LNCaP clone FGC (cell line): ENCODE measurements around the gene PNMA6F.

ENCODE experiments used
- DNase-seq: peaks from one replicate; pipeline ENCODE4 v3.0.0-alpha.2; 2011; ENCODE audit warnings: low read depth
- H3K4me3 ChIP-seq: 2 replicates; pipeline ENCODE4 v1.5.1; 2011; ENCODE audit warnings: mild to moderate bottlenecking, low read depth, low read length, control low read depth
- TF ChIP-seq, protein P1 (sequence below): IDR thresholded peaks from 2 replicates; pipeline ENCODE4 v1.5.1; 2012; ENCODE audit warnings: mild to moderate bottlenecking; ENCODE audit not compliant: control insufficient read depth, insufficient read depth; ENCODE audit errors: extremely low read depth

The PNMA6F gene

GRCh38 chrX:153310901-153311300 is 10.7 kb downstream of the PNMA6F start:
- no peak overlapping the region for H3K4me3 ChIP-seq
- TF ChIP-seq, protein P1, sequence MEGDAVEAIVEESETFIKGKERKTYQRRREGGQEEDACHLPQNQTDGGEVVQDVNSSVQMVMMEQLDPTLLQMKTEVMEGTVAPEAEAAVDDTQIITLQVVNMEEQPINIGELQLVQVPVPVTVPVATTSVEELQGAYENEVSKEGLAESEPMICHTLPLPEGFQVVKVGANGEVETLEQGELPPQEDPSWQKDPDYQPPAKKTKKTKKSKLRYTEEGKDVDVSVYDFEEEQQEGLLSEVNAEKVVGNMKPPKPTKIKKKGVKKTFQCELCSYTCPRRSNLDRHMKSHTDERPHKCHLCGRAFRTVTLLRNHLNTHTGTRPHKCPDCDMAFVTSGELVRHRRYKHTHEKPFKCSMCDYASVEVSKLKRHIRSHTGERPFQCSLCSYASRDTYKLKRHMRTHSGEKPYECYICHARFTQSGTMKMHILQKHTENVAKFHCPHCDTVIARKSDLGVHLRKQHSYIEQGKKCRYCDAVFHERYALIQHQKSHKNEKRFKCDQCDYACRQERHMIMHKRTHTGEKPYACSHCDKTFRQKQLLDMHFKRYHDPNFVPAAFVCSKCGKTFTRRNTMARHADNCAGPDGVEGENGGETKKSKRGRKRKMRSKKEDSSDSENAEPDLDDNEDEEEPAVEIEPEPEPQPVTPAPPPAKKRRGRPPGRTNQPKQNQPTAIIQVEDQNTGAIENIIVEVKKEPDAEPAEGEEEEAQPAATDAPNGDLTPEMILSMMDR: no peak
- no peak for DNase-seq

GRCh38 chrX:153307276-153308178 is 14.0 kb downstream of the PNMA6F start:
- TF ChIP-seq, protein P1: no peak
- H3K4me3 ChIP-seq: no peak overlapping the region
- DNase-seq: no peak

- TF ChIP-seq, protein P1: no peak
- DNase-seq: no peak
Observed at GRCh38 chrX:153306527-153307115, 14.9 kb downstream of the PNMA6F start.

DNA sequence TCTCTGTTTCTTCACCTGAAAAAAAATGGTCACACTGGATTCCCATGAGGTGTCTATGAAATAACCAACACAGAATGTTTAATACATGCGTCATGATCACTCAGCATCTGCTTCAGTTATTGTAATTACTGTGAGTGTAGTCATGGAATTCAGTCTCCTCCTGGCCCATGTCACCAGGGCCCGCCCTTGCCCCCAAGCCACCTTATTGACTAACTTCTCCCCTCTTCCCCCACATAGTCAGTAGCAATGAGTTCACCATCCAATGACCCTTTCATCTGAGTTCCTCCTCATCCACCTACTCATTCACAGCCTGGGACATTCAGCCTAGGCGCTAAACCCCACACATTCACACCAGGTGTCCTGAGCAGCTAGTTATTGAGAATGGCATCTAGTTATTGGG is 15.6 kb downstream of the PNMA6F start:
- no peak for DNase-seq
- TF ChIP-seq, protein P1: no peak
- no peak overlapping the region for H3K4me3 ChIP-seq

More at GRCh38 chrX:153306527-153307115, 14.9 kb downstream of the PNMA6F start:
- H3K4me3 ChIP-seq: no peak overlapping the region

GRCh38 chrX:153304988-153305736 is 16.4 kb downstream of the PNMA6F start:
- H3K4me3 ChIP-seq: no peak overlapping the region
- TF ChIP-seq, protein P1: no peak
- DNase-seq: no peak

- TF ChIP-seq, protein P1: no peak
- H3K4me3 ChIP-seq: no peak overlapping the region
- DNase-seq: no peak
Observed at GRCh38 chrX:153303276-153304262, 18.0 kb downstream of the PNMA6F start.
